B cell (primary cell): ENCODE data around the gene SGTA. TPM values are rescaled to one million over a fixed set of nuclear protein-coding genes. Genes with fewer than 3 reads are reported as not detected.

ENCODE experiments used
- ATAC-seq: fragments of 200-7000 bp; cut with Tn5 transposase; one replicate; pipeline ENCODE4 v1.10.0; 2021; ENCODE audit warnings: low read depth, mild to moderate bottlenecking, moderate number of reproducible peaks, moderate library complexity
- CTCF ChIA-PET: fragments of 350-600 bp; sonication (Branson Sonifier 250); formaldehyde crosslinking; loops from one replicate; lab custom pipeline; 2021; ENCODE audit warnings: antibody characterized with exemption, inconsistent platforms; lab: Charles Lee
- POLR2A ChIA-PET: fragments of 350-600 bp; sonication (Branson Sonifier 250); formaldehyde crosslinking; loops from one replicate; lab custom pipeline; 2021; ENCODE audit warnings: antibody characterized with exemption; lab: Charles Lee
- DNase-seq: peaks from one replicate; pipeline ENCODE4 v3.0.0; 2013
- H2AFZ ChIP-seq: 2 replicates; pipeline ENCODE4 v1.6.1; 2012; ENCODE audit warnings: mild to moderate bottlenecking, low read depth, low read length; ENCODE audit not compliant: insufficient read depth, poor library complexity, severe bottlenecking
- H3K27ac ChIP-seq, 2 donors: 1 replicate in 1 of 2; 2 replicates in 1 of 2; pipeline ENCODE4 v1.5.1; 2012 to 2013; ENCODE audit warnings: low read length in 2 of 2, mild to moderate bottlenecking in 2 of 2, moderate library complexity in 1 of 2
- H3K27me3 ChIP-seq, 4 experiments: fragments of 200-600 bp in 1 of 4; sonication (generic) in 1 of 4; replicated peaks in 1 of 4; 1 replicate in 2 of 4; 2 replicates in 2 of 4; pipeline versions ENCODE4 v1.6.1 to v1.7.0; 2013 to 2016; ENCODE audit warnings: low read length in 3 of 4, mild to moderate bottlenecking in 2 of 4, mixed read lengths in 1 of 4, moderate library complexity in 1 of 4; ENCODE audit not compliant: insufficient read depth in 4 of 4, control insufficient read depth in 3 of 4; ENCODE audit errors: control extremely low read depth in 1 of 4
- H3K36me3 ChIP-seq, 2 experiments: replicated peaks in 1 of 2; 1 replicate in 1 of 2; 2 replicates in 1 of 2; pipeline versions ENCODE4 v1.6.1 to v1.7.1; 2013; ENCODE audit warnings: low read length in 1 of 2; ENCODE audit not compliant: insufficient read depth in 2 of 2, control insufficient read depth in 1 of 2; ENCODE audit errors: control extremely low read depth in 1 of 2, extremely low read depth in 1 of 2
- H3K4me1 ChIP-seq, 2 donors: fragments of 200-600 bp in 1 of 2; sonication (generic) in 1 of 2; 1 replicate in 1 of 2; 2 replicates in 1 of 2; pipeline versions ENCODE4 v1.5.1 to v1.6.1; 2013 to 2017; ENCODE audit warnings: low read length in 2 of 2; ENCODE audit not compliant: control insufficient read depth in 2 of 2, insufficient read depth in 2 of 2
- H3K4me2 ChIP-seq: replicated peaks from 2 replicates; pipeline ENCODE3; 2012; ENCODE audit warnings: mild to moderate bottlenecking, low read depth, low read length; ENCODE audit not compliant: poor library complexity, severe bottlenecking
- H3K4me3 ChIP-seq, 5 experiments: fragments of 200-600 bp in 1 of 5; sonication (generic) in 1 of 5; 1 replicate in 3 of 5; 2 replicates in 2 of 5; pipeline versions ENCODE4 v1.5.1 to v1.7.0; 2011 to 2016; ENCODE audit warnings: low read length in 4 of 5, mild to moderate bottlenecking in 4 of 5, low read depth in 2 of 5, control low read depth in 1 of 5, moderate library complexity in 1 of 5; ENCODE audit not compliant: insufficient read depth in 1 of 5; ENCODE audit errors: control extremely low read depth in 1 of 5, extremely low read depth in 1 of 5
- H3K79me2 ChIP-seq: fragments of 200-600 bp; sonication (generic); one replicate; pipeline ENCODE4 v1.6.0; 2016; ENCODE audit warnings: low read length; ENCODE audit not compliant: control insufficient read depth, insufficient read depth
- H3K9ac ChIP-seq: fragments of 200-600 bp; sonication (generic); 2 replicates; pipeline ENCODE4 v1.6.1; 2017; ENCODE audit warnings: mild to moderate bottlenecking, low read length, moderate library complexity
- H3K9me3 ChIP-seq, 3 donors: one replicate each; pipeline versions ENCODE4 v1.6.1 to v1.7.1; 2013; ENCODE audit warnings: low read length in 2 of 3; ENCODE audit not compliant: control insufficient read depth in 2 of 3, insufficient read depth in 1 of 3; ENCODE audit errors: control extremely low read depth in 1 of 3
- H4K20me1 ChIP-seq: 2 replicates; pipeline ENCODE4 v1.6.0; 2012; ENCODE audit warnings: mild to moderate bottlenecking, low read length; ENCODE audit not compliant: insufficient read depth, control insufficient read depth, poor library complexity, severe bottlenecking
- H3K27ac Mint-ChIP-seq: one replicate; pipeline ENCODE4 v1.8.0; 2021; ENCODE audit warnings: mixed read lengths
- H3K27me3 Mint-ChIP-seq: one replicate; pipeline ENCODE4 v1.8.0; 2021; ENCODE audit warnings: mixed read lengths
- H3K4me1 Mint-ChIP-seq: one replicate; pipeline ENCODE4 v1.8.0; 2021; ENCODE audit warnings: mixed read lengths
- H3K4me3 Mint-ChIP-seq: one replicate; pipeline ENCODE4 v1.8.0; 2021; ENCODE audit warnings: mixed read lengths
- H3K9me3 Mint-ChIP-seq: one replicate; pipeline ENCODE4 v1.8.0; 2022; ENCODE audit warnings: mixed read lengths; ENCODE audit not compliant: insufficient read depth
- EZH2 ChIP-seq: IDR thresholded peaks from 2 replicates; pipeline ENCODE4 v1.6.1; 2012; ENCODE audit warnings: borderline replicate concordance, low read depth, mild to moderate bottlenecking, moderate library complexity, low read length; ENCODE audit not compliant: insufficient read depth, poor library complexity, severe bottlenecking
- WGBS: methylation state at CpG from one replicate; pipeline ENCODE4 v1.1.5; 2013; ENCODE audit warnings: missing lambda C conversion rate; ENCODE audit not compliant: insufficient coverage; 5-methylcytosine and 5-hydroxymethylcytosine counted together
- intact Hi-C: fragments of 100-400 bp; cut with micrococcal nuclease; formaldehyde crosslinking; loops from one replicate; pipeline ENCODE4 v1.10.0; 2022
- polyA plus RNA-seq: library from polyadenylated mRNA; depleted of rRNA; stranded (reverse); fragments of >200 nt; gene quantifications from 2 replicates; pipeline ENCODE4 v1.2.3, GENCODE V29; 2012
- total RNA-seq, 2 donors: library from RNA; stranded (reverse); fragments of 120-200 nt in 1 of 2; gene quantifications; 1 replicate in 1 of 2; 2 replicates in 1 of 2; pipeline versions ENCODE4 v1.2.3 to v1.2.4, GENCODE V29; 2013 to 2022
- TF ChIP-seq, protein P1 (sequence below): fragments of 200-600 bp; IDR thresholded peaks from one replicate; pipeline ENCODE4 v1.8.0; 2022; ENCODE audit warnings: antibody characterized with exemption, mild to moderate bottlenecking

The SGTA gene
- total and polyA plus RNA-seq, 2 donors (not counting 1 experiment from before 2014, with no cell fraction given) = 36.6 to 42.0 TPM

DNA sequence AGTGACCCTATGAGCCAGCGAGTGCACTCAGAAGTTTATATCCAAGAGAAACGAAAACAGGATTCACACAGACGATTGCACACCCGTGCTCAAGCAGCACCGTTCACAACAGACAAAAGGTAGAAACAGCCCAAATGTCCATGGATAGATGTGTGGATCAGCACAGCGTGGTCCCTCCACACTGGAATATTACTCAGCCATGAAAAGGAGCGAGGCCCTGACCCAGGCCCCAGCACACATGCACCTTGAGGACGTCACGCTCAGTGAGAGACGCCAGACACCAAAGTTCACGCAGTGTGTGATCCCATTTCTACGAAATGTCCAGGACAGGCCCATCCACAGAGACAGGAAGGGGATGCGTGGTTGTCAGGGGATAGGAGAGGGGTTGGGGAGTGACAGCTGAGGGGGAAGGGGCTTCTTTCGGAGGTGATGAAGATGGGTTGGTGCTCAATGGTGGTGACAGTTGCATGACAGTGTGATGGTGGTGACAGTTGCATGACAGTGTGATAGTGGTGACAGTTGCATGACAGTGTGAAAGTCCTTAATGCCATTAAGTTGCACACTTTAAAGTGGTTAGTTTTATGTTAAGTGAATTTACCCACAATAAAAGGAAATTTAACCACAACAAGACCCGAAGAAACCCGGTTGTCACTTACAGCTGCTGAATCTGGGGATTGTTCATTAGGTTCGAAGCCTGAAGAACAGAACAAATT lies 24.3 kb downstream of the SGTA start:
- H3K27me3 Mint-ChIP-seq = no peaks in the 10 kb centered on the region
- H3K27ac Mint-ChIP-seq = no peak overlapping the region
- 81% methylated on average over 17 of the region's 17 CpGs for WGBS
- H3K9ac ChIP-seq = no peak overlapping the region
- no peak overlapping the region for H3K4me3 ChIP-seq
- H3K9me3 ChIP-seq = no peaks in the 10 kb centered on the region
- no peaks in the 10 kb centered on the region for H3K9me3 Mint-ChIP-seq
- H4K20me1 ChIP-seq = no peaks in the 10 kb centered on the region
- H3K4me1 Mint-ChIP-seq = no peaks in the 10 kb centered on the region
- no peak overlapping the region for H2AFZ ChIP-seq
- H3K36me3 ChIP-seq = peaks cover 3 to 45% of the 10 kb centered on the region in 2 experiments
- no peak overlapping the region for H3K4me2 ChIP-seq
- no peak overlapping the region for H3K27ac ChIP-seq
- no peak overlapping the region for H3K4me3 Mint-ChIP-seq
- H3K4me1 ChIP-seq = no peaks in the 10 kb centered on the region
- no peaks in the 10 kb centered on the region for H3K27me3 ChIP-seq
- ATAC-seq (no peak), DNase-seq (no peak)
- CTCF ChIA-PET = interaction anchor here (1.9 kb wide), 1 partner anchor 110 kb away, joined by 7 read pairs; no protein-coding TSS in a partner anchor
- intact Hi-C loops = no loop called here
- POLR2A ChIA-PET = no interaction called here
- no peak for TF ChIP-seq EZH2
- TF ChIP-seq, protein P1, sequence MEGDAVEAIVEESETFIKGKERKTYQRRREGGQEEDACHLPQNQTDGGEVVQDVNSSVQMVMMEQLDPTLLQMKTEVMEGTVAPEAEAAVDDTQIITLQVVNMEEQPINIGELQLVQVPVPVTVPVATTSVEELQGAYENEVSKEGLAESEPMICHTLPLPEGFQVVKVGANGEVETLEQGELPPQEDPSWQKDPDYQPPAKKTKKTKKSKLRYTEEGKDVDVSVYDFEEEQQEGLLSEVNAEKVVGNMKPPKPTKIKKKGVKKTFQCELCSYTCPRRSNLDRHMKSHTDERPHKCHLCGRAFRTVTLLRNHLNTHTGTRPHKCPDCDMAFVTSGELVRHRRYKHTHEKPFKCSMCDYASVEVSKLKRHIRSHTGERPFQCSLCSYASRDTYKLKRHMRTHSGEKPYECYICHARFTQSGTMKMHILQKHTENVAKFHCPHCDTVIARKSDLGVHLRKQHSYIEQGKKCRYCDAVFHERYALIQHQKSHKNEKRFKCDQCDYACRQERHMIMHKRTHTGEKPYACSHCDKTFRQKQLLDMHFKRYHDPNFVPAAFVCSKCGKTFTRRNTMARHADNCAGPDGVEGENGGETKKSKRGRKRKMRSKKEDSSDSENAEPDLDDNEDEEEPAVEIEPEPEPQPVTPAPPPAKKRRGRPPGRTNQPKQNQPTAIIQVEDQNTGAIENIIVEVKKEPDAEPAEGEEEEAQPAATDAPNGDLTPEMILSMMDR = no peak
- H3K79me2 ChIP-seq = no peaks in the 10 kb centered on the region
